IPS DF 4.7 (cell line): Measurements from ENCODE around the gene CLOCK.

Experiments used
- DNase-seq: peaks from one replicate; pipeline ENCODE4 v3.0.0-alpha.2; 2013; ENCODE audit warnings: low spot score; ENCODE audit errors: extremely low read depth

CLOCK gene

DNA sequence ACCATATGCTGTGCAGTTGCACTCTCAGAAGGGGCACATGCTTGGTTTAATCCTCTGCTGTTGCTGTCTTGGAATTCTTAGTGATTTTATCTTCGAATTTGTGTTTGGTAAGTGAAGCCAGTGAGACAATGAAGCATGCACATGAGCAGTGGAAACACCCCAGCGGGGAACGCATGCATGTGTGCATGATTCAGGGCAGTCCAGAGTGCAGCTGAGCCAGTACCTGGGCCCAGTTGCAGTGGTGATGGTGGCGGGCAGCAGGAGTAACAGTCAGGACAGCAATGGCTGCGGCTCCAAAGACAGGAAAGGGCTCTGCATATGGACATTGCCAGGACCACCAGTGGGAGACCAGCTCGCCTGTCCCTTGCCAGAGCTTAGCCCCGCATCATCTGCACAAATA, 165.2 kb downstream of the CLOCK start:
- no peak for DNase-seq

DNA sequence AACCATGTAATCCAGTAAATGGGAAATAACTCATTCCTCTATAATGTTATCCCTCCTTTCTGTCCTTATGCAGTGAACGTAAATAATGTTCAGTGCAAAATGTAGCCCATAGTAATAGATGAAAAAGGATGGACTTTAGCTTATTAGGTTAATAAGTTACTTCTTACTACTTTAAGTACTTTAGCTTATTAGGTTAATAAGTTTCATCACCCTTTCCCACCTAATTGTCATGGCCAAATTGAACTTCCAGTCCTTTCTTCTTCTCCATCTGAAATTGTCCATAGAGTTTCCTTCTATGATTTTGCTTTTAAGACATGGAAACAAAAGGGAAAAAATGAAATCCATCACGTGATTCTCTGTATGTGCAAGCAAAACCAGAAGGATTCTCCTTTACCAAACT, 166.1 kb downstream of the CLOCK start:
- DNase-seq, result no peak

DNA sequence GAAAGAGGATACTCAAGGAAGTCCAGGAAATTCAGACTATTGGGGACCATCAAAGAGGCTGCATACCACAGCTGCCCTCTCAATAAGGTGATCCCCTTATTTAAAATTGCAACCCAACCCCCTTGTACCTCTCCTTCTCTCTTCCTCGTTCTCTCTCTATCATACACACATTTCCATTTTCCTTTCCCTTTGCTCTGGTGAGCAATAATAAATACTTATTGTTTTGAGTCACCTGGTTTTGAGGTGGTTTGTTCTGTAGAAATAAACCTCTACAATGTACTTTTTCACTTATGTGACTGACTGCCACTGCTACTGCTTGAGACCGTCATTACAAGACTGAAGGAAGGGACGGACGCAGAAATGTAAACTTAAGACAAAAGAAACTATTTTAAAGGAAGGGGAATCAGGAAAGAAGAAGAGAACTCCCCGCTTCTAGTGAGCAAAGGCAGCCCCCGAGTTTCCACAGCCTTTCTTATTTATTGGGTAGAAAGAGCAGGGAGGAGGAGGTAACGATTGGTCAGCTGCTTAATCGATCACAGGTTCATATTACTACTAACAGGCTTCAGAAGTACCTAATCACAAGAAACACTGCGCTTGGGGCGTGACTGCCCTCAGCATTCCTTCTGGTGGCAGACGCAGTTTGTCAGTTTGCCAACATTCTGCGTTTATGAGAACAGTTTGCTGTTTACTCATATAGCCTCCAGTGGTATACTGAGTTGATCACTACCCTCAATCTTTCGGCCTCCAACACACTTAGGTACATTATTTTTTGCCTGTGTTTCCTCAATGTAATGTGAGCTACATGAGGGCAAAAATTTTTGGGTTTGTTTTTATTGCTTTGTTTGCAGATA, 167.9 kb downstream of the CLOCK start:
- no peak for DNase-seq
